BJ (cell line): ENCODE data around the gene RBM3. TPM values are rescaled to one million over a fixed set of nuclear protein-coding genes. Genes with fewer than 3 reads are reported as not detected.

Experiments
- CTCF ChIA-PET: fragments of 350-600 bp; formaldehyde crosslinking; extraction: SDS; loops from one replicate; lab custom pipeline; 2021; ENCODE audit warnings: antibody characterized with exemption, inconsistent platforms; lab: Yijun Ruan, JAX
- POLR2A ChIA-PET: fragments of 300-600 bp; sonication (Branson Sonifier 250); formaldehyde crosslinking; extraction: SDS; loops from one replicate; lab custom pipeline; 2021; ENCODE audit warnings: antibody characterized with exemption; lab: Charles Lee
- DNase-seq: peaks from one replicate; pipeline ENCODE4 v3.0.0-alpha.2; 2011; ENCODE audit warnings: low read depth
- H3K27me3 ChIP-seq: 2 replicates; pipeline ENCODE4 v1.6.0; 2011; ENCODE audit warnings: low read length; ENCODE audit not compliant: control insufficient read depth, insufficient read depth
- H3K36me3 ChIP-seq: 2 replicates; pipeline ENCODE4 v1.5.1; 2011; ENCODE audit warnings: low read length; ENCODE audit not compliant: control insufficient read depth, insufficient read depth
- H3K4me3 ChIP-seq: 2 replicates; pipeline ENCODE4 v1.5.1; 2011; ENCODE audit warnings: low read depth, mild to moderate bottlenecking, control low read depth, low read length
- CTCF ChIP-seq: IDR thresholded peaks from 2 replicates; pipeline ENCODE4 v1.5.1; 2011; ENCODE audit warnings: low read depth, mild to moderate bottlenecking, control low read depth, inconsistent platforms, low read length, moderate library complexity; ENCODE audit not compliant: insufficient read depth
- polyA plus RNA-seq: library from polyadenylated mRNA; depleted of rRNA; stranded (reverse); fragments of >200 nt; gene quantifications from 2 replicates; pipeline ENCODE4 v1.2.3, GENCODE V29; 2011

RBM3 gene
- polyA plus RNA-seq, 1 experiment = 406 TPM

- CTCF ChIA-PET = no interaction called here
- TF ChIP-seq CTCF = no peak
- no peaks in the 10 kb centered on the region for H3K27me3 ChIP-seq
- no peak for DNase-seq
- H3K4me3 ChIP-seq = no peak overlapping the region
- POLR2A ChIA-PET = no interaction called here
- peaks cover 6% of the 10 kb centered on the region; the same call in 1 of the 2 replicates for H3K36me3 ChIP-seq
These were observed 14.2 kb upstream of the RBM3 start for GRCh38 chrX:48560056-48560455.

GRCh38 chrX:48560681-48561080 is 13.6 kb upstream of the RBM3 start:
- no peak for DNase-seq

GRCh38 chrX:48569958-48570357 is 4.3 kb upstream of the RBM3 start:
- DNase-seq = no peak
- TF ChIP-seq CTCF = no peak
- no peaks in the 10 kb centered on the region for H3K27me3 ChIP-seq
- no peaks in the 10 kb centered on the region for H3K36me3 ChIP-seq
- ChIA-PET CTCF (no interaction called here), POLR2A (no interaction called here)
- no peak overlapping the region for H3K4me3 ChIP-seq

More at GRCh38 chrX:48560681-48561080, 13.6 kb upstream of the RBM3 start:
- no peak for TF ChIP-seq CTCF
- H3K27me3 ChIP-seq = no peaks in the 10 kb centered on the region
- H3K36me3 ChIP-seq = peaks cover 6% of the 10 kb centered on the region; the same call in 1 of the 2 replicates
- CTCF ChIA-PET = no interaction called here
- POLR2A ChIA-PET = no interaction called here
- H3K4me3 ChIP-seq = no peak overlapping the region

GRCh38 chrX:48573690-48574269 is 504 bp upstream of the RBM3 start:
- H3K36me3 ChIP-seq = peaks cover 14% of the 10 kb centered on the region
- no peaks in the 10 kb centered on the region for H3K27me3 ChIP-seq
- DNase-seq = no peak
- ChIA-PET CTCF (no interaction called here), POLR2A (interaction anchor here (0.6 to 0.9 kb wide), 3 partner anchors 9 to 97 kb away, joined by 3 read pairs; no protein-coding TSS in a partner anchor)
- H3K4me3 ChIP-seq = peak overlapping the region; percentile 42
- no peak for TF ChIP-seq CTCF

GRCh38 chrX:48575642-48576041 is 1.4 kb downstream of the RBM3 start:
- no peaks in the 10 kb centered on the region for H3K27me3 ChIP-seq
- ChIA-PET POLR2A (no interaction called here), CTCF (no interaction called here)
- peak overlapping the region; percentile 72 for H3K4me3 ChIP-seq
- no peak for TF ChIP-seq CTCF
- peaks cover 19% of the 10 kb centered on the region for H3K36me3 ChIP-seq
- no peak for DNase-seq
